H1 (cell line): Measurements from ENCODE around the gene VN1R2.

Source experiments
- PHF8 ChIP-seq: fragments of 200-600 bp; sonication (generic); conservative IDR thresholded peaks from 2 replicates; pipeline ENCODE4 v1.7.1; 2012; ENCODE audit warnings: low read depth, mild to moderate bottlenecking, inconsistent platforms, low read length, moderate library complexity
- SIX5 ChIP-seq: IDR thresholded peaks from 2 replicates; pipeline ENCODE4 v1.6.1; 2011; ENCODE audit warnings: mild to moderate bottlenecking, low read depth, low read length
- TAF1 ChIP-seq: IDR thresholded peaks from 2 replicates; pipeline ENCODE4 v1.6.1; 2011; ENCODE audit warnings: mild to moderate bottlenecking, low read depth, low read length
- ZNF274 ChIP-seq: IDR thresholded peaks from 2 replicates; pipeline ENCODE4 v1.7.0; 2012; ENCODE audit warnings: low read length, borderline replicate concordance; ENCODE audit errors: extremely low read depth
- TF ChIP-seq, protein P1 (sequence below): IDR thresholded peaks from 2 replicates; pipeline ENCODE4 v1.6.1; 2012; ENCODE audit warnings: inconsistent platforms
- TF ChIP-seq, protein P2 (sequence below), 3 experiments: IDR thresholded peaks; 1 replicate in 2 of 3; 2 replicates in 1 of 3; pipeline versions ENCODE4 v1.5.1 to v1.6.1; 2011; ENCODE audit warnings: low read length in 3 of 3, mild to moderate bottlenecking in 3 of 3, inconsistent platforms in 2 of 3, low read depth in 1 of 3, moderate library complexity in 1 of 3; ENCODE audit not compliant: insufficient read depth in 1 of 3; ENCODE audit errors: control extremely low read depth in 1 of 3
- TF ChIP-seq, protein P3 (sequence below): IDR thresholded peaks from 2 replicates; pipeline ENCODE4 v1.6.1; 2012; ENCODE audit warnings: low read length, inconsistent platforms

DNA sequence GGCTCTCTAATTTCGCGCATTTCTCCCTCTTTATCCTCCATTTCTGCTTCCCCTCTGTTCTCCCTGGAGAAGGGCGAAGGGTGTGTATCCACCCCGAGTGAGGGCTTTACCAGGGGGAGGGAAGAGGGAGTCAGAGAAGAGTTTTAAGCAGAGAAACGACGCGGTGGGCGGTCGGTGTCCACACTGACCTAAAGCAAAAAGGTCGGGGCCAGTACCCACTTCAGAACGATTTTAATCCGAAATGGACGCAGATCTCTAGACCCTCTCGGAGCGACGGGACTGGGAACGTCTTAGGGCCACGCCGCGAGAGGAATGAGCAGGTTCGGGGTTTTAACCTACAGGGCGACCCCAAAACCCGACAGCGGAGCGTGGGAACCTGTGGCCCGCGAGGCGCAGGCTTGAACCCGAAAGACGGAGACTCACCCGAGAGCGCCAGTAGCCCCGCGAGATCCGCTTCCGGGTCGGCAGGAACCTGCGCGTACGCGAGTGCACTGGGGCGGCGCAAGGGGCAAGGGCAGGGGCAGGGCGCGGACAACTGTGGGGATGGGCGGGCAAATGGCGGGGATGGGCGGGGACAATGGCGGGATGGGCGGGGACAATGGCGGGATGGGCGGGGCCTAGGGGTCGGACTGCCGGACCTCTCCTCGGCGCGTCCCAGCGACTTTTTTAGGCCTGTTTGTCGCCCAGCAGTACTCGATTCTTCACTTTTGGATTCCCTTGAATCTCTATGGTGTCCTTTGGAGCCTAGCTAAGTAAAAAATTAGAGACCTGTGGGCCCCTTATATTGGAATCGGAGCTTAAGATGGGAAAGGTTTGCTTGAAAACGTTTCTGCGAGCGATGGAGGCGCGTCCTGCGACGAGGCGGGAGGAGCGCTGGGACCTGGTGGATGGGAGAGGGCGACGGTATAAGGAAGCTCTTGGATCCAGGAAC, 3.4 kb upstream of the VN1R2 start, which contains the start of gene ZNF677:
- TF ChIP-seq, protein P1, sequence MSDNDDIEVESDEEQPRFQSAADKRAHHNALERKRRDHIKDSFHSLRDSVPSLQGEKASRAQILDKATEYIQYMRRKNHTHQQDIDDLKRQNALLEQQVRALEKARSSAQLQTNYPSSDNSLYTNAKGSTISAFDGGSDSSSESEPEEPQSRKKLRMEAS = peak; percentile 46
- TF ChIP-seq, protein P2, sequence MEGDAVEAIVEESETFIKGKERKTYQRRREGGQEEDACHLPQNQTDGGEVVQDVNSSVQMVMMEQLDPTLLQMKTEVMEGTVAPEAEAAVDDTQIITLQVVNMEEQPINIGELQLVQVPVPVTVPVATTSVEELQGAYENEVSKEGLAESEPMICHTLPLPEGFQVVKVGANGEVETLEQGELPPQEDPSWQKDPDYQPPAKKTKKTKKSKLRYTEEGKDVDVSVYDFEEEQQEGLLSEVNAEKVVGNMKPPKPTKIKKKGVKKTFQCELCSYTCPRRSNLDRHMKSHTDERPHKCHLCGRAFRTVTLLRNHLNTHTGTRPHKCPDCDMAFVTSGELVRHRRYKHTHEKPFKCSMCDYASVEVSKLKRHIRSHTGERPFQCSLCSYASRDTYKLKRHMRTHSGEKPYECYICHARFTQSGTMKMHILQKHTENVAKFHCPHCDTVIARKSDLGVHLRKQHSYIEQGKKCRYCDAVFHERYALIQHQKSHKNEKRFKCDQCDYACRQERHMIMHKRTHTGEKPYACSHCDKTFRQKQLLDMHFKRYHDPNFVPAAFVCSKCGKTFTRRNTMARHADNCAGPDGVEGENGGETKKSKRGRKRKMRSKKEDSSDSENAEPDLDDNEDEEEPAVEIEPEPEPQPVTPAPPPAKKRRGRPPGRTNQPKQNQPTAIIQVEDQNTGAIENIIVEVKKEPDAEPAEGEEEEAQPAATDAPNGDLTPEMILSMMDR (IDR thresholded peaks at IDR 0.05; ENCODE audit: control extremely low read depth in 1 of 3, insufficient read depth in 1 of 3, low read depth in 1 of 3, low read length in 3 of 3) = no peak
- TF ChIP-seq ZNF274 = no peak
- TF ChIP-seq PHF8 = peak; percentile 79
- TF ChIP-seq, protein P3, sequence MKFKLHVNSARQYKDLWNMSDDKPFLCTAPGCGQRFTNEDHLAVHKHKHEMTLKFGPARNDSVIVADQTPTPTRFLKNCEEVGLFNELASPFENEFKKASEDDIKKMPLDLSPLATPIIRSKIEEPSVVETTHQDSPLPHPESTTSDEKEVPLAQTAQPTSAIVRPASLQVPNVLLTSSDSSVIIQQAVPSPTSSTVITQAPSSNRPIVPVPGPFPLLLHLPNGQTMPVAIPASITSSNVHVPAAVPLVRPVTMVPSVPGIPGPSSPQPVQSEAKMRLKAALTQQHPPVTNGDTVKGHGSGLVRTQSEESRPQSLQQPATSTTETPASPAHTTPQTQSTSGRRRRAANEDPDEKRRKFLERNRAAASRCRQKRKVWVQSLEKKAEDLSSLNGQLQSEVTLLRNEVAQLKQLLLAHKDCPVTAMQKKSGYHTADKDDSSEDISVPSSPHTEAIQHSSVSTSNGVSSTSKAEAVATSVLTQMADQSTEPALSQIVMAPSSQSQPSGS = no peak
- TF ChIP-seq SIX5 = no peak
- peak; percentile 72; the same call in 1 of the 2 replicates for TF ChIP-seq TAF1
